OCI-LY1 (cell line): Measurements from ENCODE around the gene RPL37.

Experiments
- EZH2 ChIP-seq: fragments of 200-600 bp; sonication (generic), shearing (Covaris generic); IDR thresholded peaks from 2 replicates; pipeline ENCODE4 v1.8.0; 2017; ENCODE audit warnings: borderline replicate concordance, mixed run types, mild to moderate bottlenecking, antibody characterized with exemption, low read length, moderate library complexity, mixed read lengths
- TF ChIP-seq, protein P1 (sequence below): fragments of 200-600 bp; sonication (generic), shearing (Covaris generic); IDR thresholded peaks from 2 replicates; pipeline ENCODE4 v1.5.1; 2017; ENCODE audit warnings: mild to moderate bottlenecking, antibody characterized with exemption, low read length, moderate library complexity, mixed read lengths

- TF ChIP-seq, protein P1, sequence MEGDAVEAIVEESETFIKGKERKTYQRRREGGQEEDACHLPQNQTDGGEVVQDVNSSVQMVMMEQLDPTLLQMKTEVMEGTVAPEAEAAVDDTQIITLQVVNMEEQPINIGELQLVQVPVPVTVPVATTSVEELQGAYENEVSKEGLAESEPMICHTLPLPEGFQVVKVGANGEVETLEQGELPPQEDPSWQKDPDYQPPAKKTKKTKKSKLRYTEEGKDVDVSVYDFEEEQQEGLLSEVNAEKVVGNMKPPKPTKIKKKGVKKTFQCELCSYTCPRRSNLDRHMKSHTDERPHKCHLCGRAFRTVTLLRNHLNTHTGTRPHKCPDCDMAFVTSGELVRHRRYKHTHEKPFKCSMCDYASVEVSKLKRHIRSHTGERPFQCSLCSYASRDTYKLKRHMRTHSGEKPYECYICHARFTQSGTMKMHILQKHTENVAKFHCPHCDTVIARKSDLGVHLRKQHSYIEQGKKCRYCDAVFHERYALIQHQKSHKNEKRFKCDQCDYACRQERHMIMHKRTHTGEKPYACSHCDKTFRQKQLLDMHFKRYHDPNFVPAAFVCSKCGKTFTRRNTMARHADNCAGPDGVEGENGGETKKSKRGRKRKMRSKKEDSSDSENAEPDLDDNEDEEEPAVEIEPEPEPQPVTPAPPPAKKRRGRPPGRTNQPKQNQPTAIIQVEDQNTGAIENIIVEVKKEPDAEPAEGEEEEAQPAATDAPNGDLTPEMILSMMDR = no peak
- TF ChIP-seq EZH2 = no peak
These were observed 6.0 kb downstream of the RPL37 start for GRCh38 chr5:40828690-40829661.
